Spleen (tissue), 11 donors: Measurements from ENCODE around the gene MAPK8IP3. TPM values are rescaled to one million over a fixed set of nuclear protein-coding genes. Genes with fewer than 3 reads are reported as not detected.
A peak's percentile ranks its signal among the peaks of the same experiment; 100 is the strongest.

ENCODE experiments used
- DNase-seq: peaks from one replicate; pipeline ENCODE4 v3.0.0-alpha.2; 2020
- H3K27ac ChIP-seq, 8 donors: fragments of 200-600 bp; sonication (generic) in 7 of 8; 1 replicate in 4 of 8; 2 replicates in 4 of 8; pipeline versions ENCODE4 v1.5.0 to v1.8.0; 2016 to 2021; ENCODE audit warnings: inconsistent platforms in 4 of 8, mild to moderate bottlenecking in 4 of 8, moderate library complexity in 1 of 8
- H3K27me3 ChIP-seq, 7 donors: fragments of 200-600 bp; sonication (generic) in 6 of 7; replicated peaks in 1 of 7; 1 replicate in 4 of 7; 2 replicates in 3 of 7; pipeline versions ENCODE4 v1.5.0 to v1.8.0; 2016 to 2021; ENCODE audit warnings: inconsistent platforms in 3 of 7, mild to moderate bottlenecking in 1 of 7
- H3K36me3 ChIP-seq, 6 donors: fragments of 200-600 bp; sonication (generic) in 5 of 6; 1 replicate in 4 of 6; 2 replicates in 2 of 6; pipeline versions ENCODE4 v1.5.0 to v1.8.0; 2016 to 2021; ENCODE audit warnings: inconsistent platforms in 2 of 6
- H3K4me1 ChIP-seq, 6 donors: fragments of 200-600 bp; sonication (generic) in 5 of 6; 1 replicate in 3 of 6; 2 replicates in 3 of 6; pipeline versions ENCODE4 v1.5.0 to v1.8.0; 2016 to 2021; ENCODE audit warnings: inconsistent platforms in 3 of 6
- H3K4me3 ChIP-seq, 8 donors: fragments of 200-600 bp; sonication (generic) in 7 of 8; 1 replicate in 4 of 8; 2 replicates in 4 of 8; pipeline versions ENCODE4 v1.5.0 to v1.8.0; 2016 to 2021; ENCODE audit warnings: inconsistent platforms in 4 of 8, mild to moderate bottlenecking in 4 of 8, moderate library complexity in 2 of 8
- H3K9me3 ChIP-seq, 8 donors: fragments of 200-600 bp; sonication (generic) in 7 of 8; 1 replicate in 4 of 8; 2 replicates in 4 of 8; pipeline versions ENCODE4 v1.5.0 to v1.8.0; 2016 to 2021; ENCODE audit warnings: inconsistent platforms in 4 of 8
- CTCF ChIP-seq, 11 experiments: fragments of 200-600 bp in 7 of 11; fragments of 450-650 bp in 4 of 11; sonication (generic) in 4 of 11; IDR thresholded peaks in 8 of 11; conservative IDR thresholded peaks in 3 of 11; 1 replicate in 7 of 11; 2 replicates in 4 of 11; pipeline versions ENCODE4 v1.4.0 to v1.8.0; 2016 to 2021; ENCODE audit warnings: antibody characterized with exemption in 11 of 11, inconsistent platforms in 4 of 11, mild to moderate bottlenecking in 1 of 11
- POLR2A ChIP-seq, 3 donors: fragments of 450-650 bp; IDR thresholded peaks; one replicate each; pipeline ENCODE4 v1.5.1; 2017; ENCODE audit warnings: antibody characterized with exemption in 3 of 3, mild to moderate bottlenecking in 1 of 3
- POLR2AphosphoS5 ChIP-seq, 3 donors: sonication (generic); formaldehyde crosslinking; IDR thresholded peaks; one replicate each; pipeline ENCODE4 v1.5.1; 2017; ENCODE audit warnings: antibody characterized with exemption in 3 of 3
- WGBS, 5 donors: extraction: QIAGEN DNeasy Blood & Tissue Kit in 3 of 5; methylation state at CpG; one replicate each; pipeline versions ENCODE4 v1.1.5 to v1.1.7; 2013 to 2018; 5-methylcytosine and 5-hydroxymethylcytosine counted together
- intact Hi-C: fragments of 100-400 bp; cut with DNase I; formaldehyde crosslinking; loops from one replicate; pipeline ENCODE4 v1.15.0; 2023; ENCODE audit warnings: low total_unique reads
- polyA plus RNA-seq, 3 donors: library from polyadenylated mRNA; stranded (reverse); fragments of 200-250 nt; gene quantifications; one replicate each; pipeline ENCODE4 v1.2.1, GENCODE V29; 2013
- total RNA-seq, 7 donors: library from RNA; depleted of rRNA in 3 of 7; stranded (reverse); fragments of >200 nt in 3 of 7; fragmentation: NEBNext Ultra II Directional in 4 of 7; extraction: Animal tissue kit (Norgen Biotek cat#: 25700) in 4 of 7; gene quantifications; one replicate each; pipeline versions ENCODE4 v1.1.0 to v1.2.1, GENCODE V29; 2016 to 2021
- donor health status: healthy with polysubstance abuse.
- donor health status: DM: no; HTN: no; CAD: no; lungs with moderate emphysema.
- donor health status: DM: no; HTN: no; CAD: no.
- donor health status: Bipolar disorder and iron deficiency.
- donor health status: healthy.
- donor health status: DM: no; HTN: no; CAD: no.
- donor health status: DM: yes; HTN: yes; CAD: no.

The MAPK8IP3 gene
- total and polyA plus RNA-seq, 10 donors, result 27.2 to 134 (median 114) TPM

GRCh38 chr16:1808691-1809090 is 102.7 kb downstream of the MAPK8IP3 start:
- TF ChIP-seq CTCF (IDR thresholded peaks at IDR 0.05 in 8 of 11, conservative IDR thresholded peaks at IDR 0.05 in 3 of 11) (no peak), POLR2A (IDR thresholded peaks at IDR 0.05) (no peak), POLR2AphosphoS5 (IDR thresholded peaks at IDR 0.05) (no peak)
- H3K36me3 ChIP-seq, result peaks cover 5 to 92% (median 45%) of the 10 kb centered on the region in 6 donors
- no peak overlapping the region for H3K4me3 ChIP-seq
- H3K27ac ChIP-seq, result no peak overlapping the region
- intact Hi-C loops, result no loop called here
- DNase-seq, result no peak
- peaks cover 0 to 6% (median 0%) of the 10 kb centered on the region in 8 donors for H3K9me3 ChIP-seq
- H3K27me3 ChIP-seq, result no peaks in the 10 kb centered on the region
- WGBS, 5 donors, result 76 to 89% (median 80%) methylated on average over 15 to 18 of the region's 18 CpGs
- peaks cover 0 to 8% (median 0%) of the 10 kb centered on the region in 6 donors for H3K4me1 ChIP-seq

- Histone ChIP-seq H3K4me1 (peaks cover 0 to 8% (median 0%) of the 10 kb centered on the region in 6 donors), H3K36me3 (peaks cover 5 to 98% (median 49%) of the 10 kb centered on the region in 6 donors), H3K4me3 (no peak overlapping the region), H3K27me3 (no peaks in the 10 kb centered on the region), H3K27ac (no peak overlapping the region), H3K9me3 (peaks cover 0 to 6% (median 0%) of the 10 kb centered on the region in 8 donors)
- TF ChIP-seq CTCF (IDR thresholded peaks at IDR 0.05 in 8 of 11, conservative IDR thresholded peaks at IDR 0.05 in 3 of 11), result no peak
- no peak for TF ChIP-seq POLR2A (IDR thresholded peaks at IDR 0.05)
- TF ChIP-seq POLR2AphosphoS5 (IDR thresholded peaks at IDR 0.05), result peak in 1 of 3 donors; percentile 53
- 80 to 85% (median 80%) methylated on average over 27 to 28 of the region's 28 CpGs for WGBS, 5 donors
- no peak for DNase-seq
- intact Hi-C loops, result no loop called here
These were observed 103.3 kb downstream of the MAPK8IP3 start for GRCh38 chr16:1809281-1809801.

GRCh38 chr16:1810106-1810505 is 104.1 kb downstream of the MAPK8IP3 start:
- no peak for DNase-seq
- peaks cover 0 to 8% (median 0%) of the 10 kb centered on the region in 6 donors for H3K4me1 ChIP-seq
- WGBS, 5 donors, result 95 to 96% (median 96%) methylated on average over 16 of the region's 16 CpGs
- peak in 1 of 3 donors; percentile 17 for TF ChIP-seq POLR2AphosphoS5 (IDR thresholded peaks at IDR 0.05)
- TF ChIP-seq POLR2A (IDR thresholded peaks at IDR 0.05), result no peak
- no peak for TF ChIP-seq CTCF (IDR thresholded peaks at IDR 0.05 in 8 of 11, conservative IDR thresholded peaks at IDR 0.05 in 3 of 11)
- peaks cover 5 to 98% (median 50%) of the 10 kb centered on the region in 6 donors for H3K36me3 ChIP-seq
- no peaks in the 10 kb centered on the region for H3K27me3 ChIP-seq
- H3K27ac ChIP-seq, result no peak overlapping the region
- intact Hi-C loops, result no loop called here
- H3K4me3 ChIP-seq, result no peak overlapping the region
- peaks cover 0 to 6% (median 0%) of the 10 kb centered on the region in 8 donors for H3K9me3 ChIP-seq

GRCh38 chr16:1810536-1810935 is 104.5 kb downstream of the MAPK8IP3 start:
- no peak for TF ChIP-seq POLR2A (IDR thresholded peaks at IDR 0.05)
- TF ChIP-seq CTCF (IDR thresholded peaks at IDR 0.05 in 8 of 11, conservative IDR thresholded peaks at IDR 0.05 in 3 of 11), result no peak
- TF ChIP-seq POLR2AphosphoS5 (IDR thresholded peaks at IDR 0.05), result no peak
- H3K27ac ChIP-seq, result no peak overlapping the region
- 94 to 100% (median 97%) methylated on average over 11 to 16 of the region's 16 CpGs for WGBS, 5 donors
- DNase-seq, result no peak
- H3K9me3 ChIP-seq, result peaks cover 0 to 6% (median 0%) of the 10 kb centered on the region in 8 donors
- no peaks in the 10 kb centered on the region for H3K27me3 ChIP-seq
- H3K4me3 ChIP-seq, result no peak overlapping the region
- H3K4me1 ChIP-seq, result peaks cover 0 to 8% (median 0%) of the 10 kb centered on the region in 6 donors
- peaks cover 5 to 98% (median 53%) of the 10 kb centered on the region in 6 donors for H3K36me3 ChIP-seq
- intact Hi-C loops, result no loop called here
